ENCODE results near the gene RPS6KA1. TPM values are rescaled to one million over a fixed set of nuclear protein-coding genes. Genes with fewer than 3 reads are reported as not detected.

RPS6KA1 gene
- total RNA-seq, 1 donor = 2.2 TPM

DNA sequence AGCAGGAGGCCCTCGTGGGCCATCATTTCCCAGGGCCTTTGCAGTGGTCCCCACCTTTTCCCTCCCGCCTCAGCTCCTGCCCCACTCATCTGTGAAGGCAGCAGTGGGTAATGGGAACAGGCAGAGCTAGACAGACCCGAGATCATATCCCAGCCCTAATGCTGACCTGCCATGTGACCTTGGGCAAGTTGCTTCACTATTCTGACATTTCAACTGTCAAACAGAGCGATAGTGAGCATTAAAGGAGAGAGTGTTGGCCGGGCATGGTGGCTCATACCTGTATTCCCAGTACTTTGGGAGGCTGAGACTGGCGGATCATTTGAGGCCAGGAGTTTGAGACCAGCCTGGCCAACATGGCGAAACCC lies 51.7 kb downstream of the RPS6KA1 start:
- no peaks in the 10 kb centered on the region for H4K20me1 ChIP-seq (ENCODE audit: insufficient read depth, low read length)
- no peak overlapping the region for H3K4me2 ChIP-seq (ENCODE audit: insufficient read depth, low read length)
- no peak overlapping the region for H3K27ac ChIP-seq (ENCODE audit: low read depth, low read length)
- no peaks in the 10 kb centered on the region for H3K27me3 ChIP-seq (ENCODE audit: insufficient read depth, low read length)
- H3K79me2 ChIP-seq (ENCODE audit: insufficient read depth, low read length) = no peaks in the 10 kb centered on the region
- H3K36me3 ChIP-seq (ENCODE audit: insufficient read depth, low read length) = no peaks in the 10 kb centered on the region
- TF ChIP-seq CTCF (IDR thresholded peaks at IDR 0.05; ENCODE audit: extremely low read depth, low read depth, low read length) = no peak
- H3K4me1 ChIP-seq (ENCODE audit: insufficient read depth, low read length) = peaks cover 30% of the 10 kb centered on the region
- no peak overlapping the region for H2AFZ ChIP-seq (ENCODE audit: low read length)
- no peak overlapping the region for H3K4me3 ChIP-seq (ENCODE audit: insufficient read depth, low read length)
- DNase-seq (ENCODE audit: insufficient read length, low spot score, missing footprints) = no peak
- no peaks in the 10 kb centered on the region for H3K9me3 ChIP-seq (ENCODE audit: low read depth, low read length)

GRCh38 chr1:26582053-26582835 lies 52.7 kb downstream of the RPS6KA1 start:
- no peaks in the 10 kb centered on the region for H3K27me3 ChIP-seq (ENCODE audit: insufficient read depth, low read length)
- H3K27ac ChIP-seq (ENCODE audit: low read depth, low read length) = peak overlapping the region; percentile 74
- H3K4me1 ChIP-seq (ENCODE audit: insufficient read depth, low read length) = peaks cover 30% of the 10 kb centered on the region
- no peaks in the 10 kb centered on the region for H4K20me1 ChIP-seq (ENCODE audit: insufficient read depth, low read length)
- DNase-seq (ENCODE audit: insufficient read length, low spot score, missing footprints) = no peak
- no peak overlapping the region for H3K4me3 ChIP-seq (ENCODE audit: insufficient read depth, low read length)
- no peak for TF ChIP-seq CTCF (IDR thresholded peaks at IDR 0.05; ENCODE audit: extremely low read depth, low read depth, low read length)
- H3K36me3 ChIP-seq (ENCODE audit: insufficient read depth, low read length) = no peaks in the 10 kb centered on the region
- no peaks in the 10 kb centered on the region for H3K79me2 ChIP-seq (ENCODE audit: insufficient read depth, low read length)
- no peak overlapping the region for H3K4me2 ChIP-seq (ENCODE audit: insufficient read depth, low read length)
- no peaks in the 10 kb centered on the region for H3K9me3 ChIP-seq (ENCODE audit: low read depth, low read length)
- H2AFZ ChIP-seq (ENCODE audit: low read length) = no peak overlapping the region

DNA sequence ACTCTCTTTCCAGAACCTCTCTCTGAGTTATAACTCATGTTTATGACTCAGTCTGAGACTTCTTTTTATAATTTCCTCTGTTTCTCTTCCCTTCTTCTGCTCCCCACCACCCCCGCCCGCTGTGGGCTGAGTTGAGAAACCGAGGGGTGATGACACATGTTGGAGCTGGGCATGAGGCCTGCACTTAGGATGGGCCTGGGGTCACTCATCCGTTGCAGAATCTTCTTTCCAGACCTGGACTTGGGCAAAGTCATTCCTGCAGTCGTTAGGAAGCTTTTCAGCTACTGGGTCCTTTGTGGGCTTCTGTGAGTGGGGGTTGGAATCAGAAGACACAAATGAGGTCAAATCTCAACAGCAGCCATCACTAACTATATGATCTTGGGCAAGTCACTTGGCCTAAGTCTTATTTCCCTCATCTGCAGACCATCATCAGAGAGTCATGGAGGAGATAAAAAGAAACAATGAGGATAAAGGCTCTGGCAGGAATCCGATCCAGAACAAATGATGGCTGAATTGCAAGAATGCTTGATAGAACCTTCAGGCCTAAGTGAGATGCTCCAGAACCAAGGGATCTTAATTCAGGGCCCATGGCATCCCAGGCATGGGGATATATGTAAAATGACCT lies 53.4 kb downstream of the RPS6KA1 start:
- Histone ChIP-seq H3K4me2 (ENCODE audit: insufficient read depth, low read length) (peak overlapping the region; percentile 17), H3K4me3 (ENCODE audit: insufficient read depth, low read length) (no peak overlapping the region), H2AFZ (ENCODE audit: low read length) (no peak overlapping the region), H3K79me2 (ENCODE audit: insufficient read depth, low read length) (no peaks in the 10 kb centered on the region), H3K27ac (ENCODE audit: low read depth, low read length) (peak overlapping the region; percentile 74), H3K4me1 (ENCODE audit: insufficient read depth, low read length) (peaks cover 30% of the 10 kb centered on the region), H3K27me3 (ENCODE audit: insufficient read depth, low read length) (no peaks in the 10 kb centered on the region), H3K9me3 (ENCODE audit: low read depth, low read length) (no peaks in the 10 kb centered on the region), H4K20me1 (ENCODE audit: insufficient read depth, low read length) (no peaks in the 10 kb centered on the region), H3K36me3 (ENCODE audit: insufficient read depth, low read length) (no peaks in the 10 kb centered on the region)
- peak; percentile 90 for DNase-seq (ENCODE audit: insufficient read length, low spot score, missing footprints)
- TF ChIP-seq CTCF (IDR thresholded peaks at IDR 0.05; ENCODE audit: extremely low read depth, low read depth, low read length) = no peak

All from osteoblast (primary cell).